Measurements from ENCODE around the gene TMEM185B. TPM values are rescaled to one million over a fixed set of nuclear protein-coding genes. Genes with fewer than 3 reads are reported as not detected.
"Not testable (repeated sequence)": the region's sequence is repeated elsewhere in the genome, so short reads cannot be mapped to it uniquely, and the experiment has no call there.

TMEM185B gene
- 10 to 100 TPM; 23.5 to 25.9 (median 25.0) TPM for polyA plus RNA-seq (ENCODE audit: insufficient read length in 3 of 3)
- long read RNA-seq, donor 1, transcript TMEM185B-201 (1 exons, 2,131 nt), result major isoform, 29 of 29 reads
- long read RNA-seq, donor 1, partial matches to known transcripts, result 0 of 29 reads
- long read RNA-seq, donor 1, other reads (novel, unspliced or antisense), result 0 of 29 reads
- long read RNA-seq, donor 2, transcript TMEM185B-201 (1 exons, 2,131 nt), result major isoform, 24 of 24 reads
- long read RNA-seq, donor 2, partial matches to known transcripts, result 0 of 24 reads
- long read RNA-seq, donor 2, other reads (novel, unspliced or antisense), result 0 of 24 reads
- long read RNA-seq, donor 3, transcript TMEM185B-201 (1 exons, 2,131 nt), result major isoform, 32 of 32 reads
- long read RNA-seq, donor 3, partial matches to known transcripts, result 0 of 32 reads
- long read RNA-seq, donor 3, other reads (novel, unspliced or antisense), result 0 of 32 reads
- long read RNA-seq, donor 4, transcript TMEM185B-201 (1 exons, 2,131 nt), result major isoform, 32 of 32 reads
- long read RNA-seq, donor 4, partial matches to known transcripts, result 0 of 32 reads
- long read RNA-seq, donor 4, other reads (novel, unspliced or antisense), result 0 of 32 reads
- long read RNA-seq, donor 5, result 0 reads
- long read RNA-seq, donor 6, transcript TMEM185B-201 (1 exons, 2,131 nt), result major isoform, 28 of 28 reads
- long read RNA-seq, donor 6, partial matches to known transcripts, result 0 of 28 reads
- long read RNA-seq, donor 6, other reads (novel, unspliced or antisense), result 0 of 28 reads
- long read RNA-seq, donor 7, transcript TMEM185B-201 (1 exons, 2,131 nt), result major isoform, 42 of 42 reads
- long read RNA-seq, donor 7, partial matches to known transcripts, result 0 of 42 reads
- long read RNA-seq, donor 7, other reads (novel, unspliced or antisense), result 0 of 42 reads
- long read RNA-seq, donor 8, transcript TMEM185B-201 (1 exons, 2,131 nt), result major isoform, 49 of 49 reads
- long read RNA-seq, donor 8, partial matches to known transcripts, result 0 of 49 reads
- long read RNA-seq, donor 8, other reads (novel, unspliced or antisense), result 0 of 49 reads
- long read RNA-seq, donor 9, transcript TMEM185B-201 (1 exons, 2,131 nt), result major isoform, 22 of 22 reads
- long read RNA-seq, donor 9, partial matches to known transcripts, result 0 of 22 reads
- long read RNA-seq, donor 9, other reads (novel, unspliced or antisense), result 0 of 22 reads
- long read RNA-seq, donor 10, transcript TMEM185B-201 (1 exons, 2,131 nt), result major isoform, 29 of 29 reads
- long read RNA-seq, donor 10, partial matches to known transcripts, result 0 of 29 reads
- long read RNA-seq, donor 10, other reads (novel, unspliced or antisense), result 0 of 29 reads
- long read RNA-seq, donor 11, transcript TMEM185B-201 (1 exons, 2,131 nt), result major isoform, 18 of 18 reads
- long read RNA-seq, donor 11, partial matches to known transcripts, result 0 of 18 reads
- long read RNA-seq, donor 11, other reads (novel, unspliced or antisense), result 0 of 18 reads
- long read RNA-seq, donor 12, transcript TMEM185B-201 (1 exons, 2,131 nt), result major isoform, 14 of 14 reads
- long read RNA-seq, donor 12, partial matches to known transcripts, result 0 of 14 reads
- long read RNA-seq, donor 12, other reads (novel, unspliced or antisense), result 0 of 14 reads
- long read RNA-seq, donor 13, transcript TMEM185B-201 (1 exons, 2,131 nt), result major isoform, 43 of 43 reads
- long read RNA-seq, donor 13, partial matches to known transcripts, result 0 of 43 reads
- long read RNA-seq, donor 13, other reads (novel, unspliced or antisense), result 0 of 43 reads
- long read RNA-seq, donor 14, transcript TMEM185B-201 (1 exons, 2,131 nt), result major isoform, 22 of 22 reads
- long read RNA-seq, donor 14, partial matches to known transcripts, result 0 of 22 reads
- long read RNA-seq, donor 14, other reads (novel, unspliced or antisense), result 0 of 22 reads
- long read RNA-seq, donor 15, transcript TMEM185B-201 (1 exons, 2,131 nt), result major isoform, 6 of 6 reads
- long read RNA-seq, donor 15, partial matches to known transcripts, result 0 of 6 reads
- long read RNA-seq, donor 15, other reads (novel, unspliced or antisense), result 0 of 6 reads
- long read RNA-seq, donor 16, transcript TMEM185B-201 (1 exons, 2,131 nt), result major isoform, 53 of 53 reads
- long read RNA-seq, donor 16, partial matches to known transcripts, result 0 of 53 reads
- long read RNA-seq, donor 16, other reads (novel, unspliced or antisense), result 0 of 53 reads

DNA sequence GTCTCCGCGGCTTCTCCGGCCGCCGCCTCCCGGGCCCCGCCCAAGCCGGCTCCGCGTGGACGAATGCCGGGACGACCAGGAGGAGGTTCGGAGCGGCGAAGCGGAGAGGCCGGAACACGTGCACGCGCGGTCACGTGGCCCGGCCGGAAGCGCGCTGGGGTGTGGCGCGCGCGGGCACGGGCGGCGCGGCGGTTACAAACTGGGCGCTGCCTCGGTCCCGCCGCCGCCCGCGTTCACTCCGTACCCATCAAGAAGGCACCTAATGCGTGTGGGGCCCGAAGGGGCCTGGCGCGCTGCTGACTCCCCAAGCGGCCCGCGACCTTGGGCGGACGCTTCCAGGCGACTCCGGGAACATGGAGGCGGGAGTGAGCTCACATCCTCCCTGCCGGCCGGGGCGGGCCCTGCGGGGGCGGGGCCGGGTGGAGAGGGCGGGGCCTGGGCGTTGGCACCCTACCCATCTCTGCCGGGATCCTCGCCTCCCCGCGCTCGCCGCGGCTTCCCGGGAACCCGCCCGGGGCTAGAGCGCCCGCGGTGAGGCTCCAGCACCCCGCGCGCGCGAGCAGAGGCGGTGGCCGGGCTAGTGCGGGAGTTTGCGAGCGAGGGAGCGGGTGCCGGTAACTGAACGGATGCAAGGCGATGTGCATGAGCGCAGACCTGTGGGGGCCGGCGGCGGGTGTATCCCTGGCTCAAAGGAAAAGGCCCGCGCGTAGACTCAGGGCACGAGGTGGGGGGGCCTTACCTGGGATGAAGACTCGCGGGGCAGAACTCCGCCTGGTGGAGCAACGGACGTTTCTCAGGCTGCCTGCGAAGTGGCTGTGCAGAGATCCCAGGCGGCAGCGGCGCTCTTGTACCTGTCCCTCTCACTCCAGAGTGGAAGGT, at the start of gene TMEM185B:
Gene TMEM185B, minus strand, starts transcription at position 367 of the 879 bp plus-strand sequence. CDS start 424 bp downstream, outside the sequence.
- DNase-seq (ENCODE audit: extremely low read depth in 1 of 11, low read depth in 9 of 11, low spot score in 4 of 11), result peak in 10 of 11 donors; percentile 59 to 82 (median 73)

DNA sequence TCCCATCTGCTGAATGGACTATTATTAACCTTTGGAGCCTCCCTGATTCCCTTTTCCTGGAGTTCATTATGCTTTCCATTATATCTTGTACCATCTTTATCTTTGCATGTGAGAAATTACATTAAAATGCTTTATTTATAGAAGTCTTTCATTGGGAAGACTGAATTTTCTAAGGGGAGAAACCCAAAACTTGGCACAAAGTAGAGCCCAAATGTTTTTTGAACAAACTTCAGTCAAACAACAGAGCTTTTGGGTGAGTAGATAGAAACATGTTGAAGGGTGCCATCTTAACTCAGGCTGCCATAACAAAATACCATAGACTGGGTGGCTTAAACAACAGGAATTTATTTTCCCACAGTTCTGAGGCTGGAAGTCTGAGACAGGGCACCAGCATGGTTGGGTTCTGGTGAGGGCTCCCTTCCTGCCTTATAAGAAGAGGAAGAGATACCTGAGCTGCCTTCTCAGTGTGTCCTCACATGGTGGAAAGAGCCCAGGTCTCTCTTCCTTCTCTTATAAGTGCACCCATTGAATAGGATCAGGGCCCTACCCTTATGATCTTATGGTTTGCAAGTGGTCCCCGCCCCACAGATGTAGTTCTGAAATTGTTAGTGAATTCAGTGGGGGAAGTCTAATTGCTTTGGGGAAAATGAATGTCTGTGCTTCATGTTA, 48.6 kb upstream of the TMEM185B start:
- DNase-seq (ENCODE audit: extremely low read depth in 1 of 11, low read depth in 9 of 11, low spot score in 4 of 11), result no peak

DNA sequence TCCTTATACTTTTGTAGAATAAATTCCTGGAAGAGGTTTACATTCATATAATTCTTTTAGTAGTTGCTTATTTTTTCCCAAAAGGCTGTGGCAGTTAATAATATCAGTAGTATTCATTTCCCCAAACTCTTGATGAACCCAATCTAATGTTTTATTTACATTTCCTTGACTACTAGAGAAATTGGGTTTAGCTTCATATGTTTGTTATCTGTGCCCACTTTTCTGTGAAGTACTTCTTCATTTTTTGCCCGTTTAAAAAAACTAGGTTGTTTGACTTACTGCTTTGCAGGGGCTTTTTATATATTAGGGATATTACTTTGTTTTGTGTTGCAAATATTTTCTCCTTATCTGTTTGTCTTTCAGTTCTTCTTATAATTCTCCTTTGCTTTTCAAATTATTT, 46.6 kb upstream of the TMEM185B start:
- no peak for DNase-seq (ENCODE audit: extremely low read depth in 1 of 11, low read depth in 9 of 11, low spot score in 4 of 11)

DNA sequence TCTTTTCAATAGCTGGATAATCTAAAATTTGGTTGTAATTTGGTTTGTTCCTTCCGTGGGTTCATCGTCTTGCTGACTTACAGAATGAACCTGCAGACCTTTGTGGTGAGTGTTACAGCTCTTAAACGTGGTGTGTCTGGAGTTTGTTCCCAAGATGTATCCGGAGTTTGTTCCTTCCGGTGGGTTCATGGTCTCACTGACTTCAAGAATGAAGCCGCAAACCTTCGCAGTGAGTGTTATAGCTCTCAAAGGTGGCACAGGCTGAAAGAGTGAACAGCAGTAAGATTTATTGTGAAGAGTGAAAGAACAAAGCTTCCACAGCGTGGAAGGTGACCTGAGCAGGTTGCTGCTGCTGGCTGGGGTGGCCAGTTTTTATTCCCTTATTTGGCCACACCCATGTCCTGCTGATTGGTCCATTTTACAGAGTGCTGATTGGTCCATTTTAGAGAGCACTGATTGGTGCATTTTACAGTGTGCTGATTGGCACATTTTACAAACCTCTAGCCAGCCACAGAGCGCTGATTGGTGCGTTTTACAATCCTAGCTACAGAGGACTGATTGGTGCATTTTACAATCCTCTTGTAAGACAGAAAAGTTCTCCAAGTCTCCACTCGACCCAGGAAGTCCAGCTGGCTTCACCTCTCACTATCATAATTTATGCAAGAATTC, 46.0 kb upstream of the TMEM185B start:
- DNase-seq (ENCODE audit: extremely low read depth in 1 of 11, low read depth in 9 of 11, low spot score in 4 of 11), result no peak

DNA sequence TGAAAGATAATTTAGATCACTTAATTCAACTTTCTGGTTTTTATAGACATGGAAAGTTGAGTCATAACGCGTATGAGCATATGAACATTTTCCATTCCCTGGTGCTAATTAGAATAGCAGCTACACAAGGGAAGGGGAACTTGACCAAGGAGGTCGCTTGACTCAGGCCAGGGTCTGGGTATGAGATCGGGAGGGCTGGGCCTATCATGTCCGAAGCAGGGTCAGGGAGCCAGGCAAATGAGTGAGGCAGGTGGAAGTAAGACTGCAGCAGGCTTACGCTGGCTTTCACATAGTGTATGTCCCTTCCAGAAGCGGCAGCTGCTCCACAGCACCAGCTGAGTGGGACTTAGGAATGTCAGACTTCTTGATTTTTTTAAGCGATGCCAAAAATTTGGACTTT, 44.1 kb upstream of the TMEM185B start:
- DNase-seq (ENCODE audit: extremely low read depth in 1 of 11, low read depth in 9 of 11, low spot score in 4 of 11), result no peak

DNA sequence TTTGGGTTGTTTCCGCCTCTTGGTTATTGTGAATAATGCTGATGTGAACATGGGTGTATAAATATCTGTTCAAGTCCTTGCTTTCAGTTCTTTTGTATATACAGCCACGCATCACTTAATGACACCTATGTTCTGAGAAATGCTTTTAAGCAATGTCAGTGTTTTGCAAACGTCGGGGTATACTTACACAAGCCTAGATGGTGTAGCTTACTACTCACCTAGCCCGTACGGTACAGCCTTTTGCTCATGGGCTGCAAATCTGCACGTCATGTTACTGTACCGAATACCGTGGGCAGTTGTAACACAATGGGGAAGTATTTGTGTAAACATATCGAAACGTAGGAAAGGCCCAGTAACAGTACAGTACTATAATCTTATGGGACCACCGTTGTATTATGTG, 41.8 kb upstream of the TMEM185B start:
- no peak for DNase-seq (ENCODE audit: extremely low read depth in 1 of 11, low read depth in 9 of 11, low spot score in 4 of 11)

DNA sequence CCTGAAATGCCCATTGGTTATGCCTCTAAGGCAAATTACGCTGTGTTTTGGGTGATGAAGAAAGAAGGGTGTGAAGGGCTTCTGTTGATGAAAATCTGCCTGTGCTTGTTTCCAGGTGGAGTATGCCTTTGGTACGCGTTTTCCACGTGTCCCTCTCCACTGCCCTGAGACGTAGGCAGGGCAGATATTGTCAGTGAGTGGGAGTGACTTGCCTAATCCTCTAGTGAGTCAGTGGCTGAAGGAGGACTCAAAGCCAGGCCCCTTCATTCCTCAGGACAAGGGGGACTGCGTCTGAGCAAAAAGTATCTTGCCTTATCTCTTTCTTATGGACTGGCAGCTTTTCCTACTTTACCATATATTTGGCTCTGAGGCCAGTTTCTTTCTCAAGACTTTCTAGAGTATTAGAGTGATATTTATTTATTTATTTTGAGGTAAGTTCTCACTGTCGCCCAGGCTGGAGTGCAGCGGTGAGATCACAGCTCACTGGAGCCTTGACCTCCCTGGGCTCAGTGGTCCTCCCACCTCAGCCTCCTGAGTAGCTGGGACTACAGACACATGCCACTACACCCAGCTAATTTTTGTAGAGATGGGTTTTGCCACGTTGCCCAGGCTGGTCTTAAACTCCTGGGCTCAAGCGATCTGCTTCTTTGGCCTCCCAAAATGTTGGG, 39.7 kb upstream of the TMEM185B start:
- no peak for DNase-seq (ENCODE audit: extremely low read depth in 1 of 11, low read depth in 9 of 11, low spot score in 4 of 11)

DNA sequence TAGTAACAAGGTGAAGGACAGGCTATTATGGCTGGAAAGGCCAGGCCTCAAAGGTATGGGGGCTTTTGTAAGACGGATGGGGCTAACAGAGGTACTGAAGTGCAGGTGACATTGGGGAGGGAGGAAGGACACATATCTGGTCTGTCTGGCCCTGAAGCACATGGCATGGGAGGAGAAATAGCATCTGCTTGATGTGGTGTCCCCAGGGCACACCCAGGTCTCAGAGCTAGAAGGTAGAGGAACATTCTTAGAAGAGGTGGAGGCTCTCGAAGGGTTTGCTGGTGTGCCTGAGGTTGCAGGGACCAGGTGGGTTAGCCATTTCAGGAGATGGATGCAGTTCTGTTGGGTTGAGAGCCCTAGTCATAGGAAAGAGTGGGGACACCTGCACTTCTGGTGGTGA, 39.0 kb upstream of the TMEM185B start:
- DNase-seq (ENCODE audit: extremely low read depth in 1 of 11, low read depth in 9 of 11, low spot score in 4 of 11), result no peak

DNA sequence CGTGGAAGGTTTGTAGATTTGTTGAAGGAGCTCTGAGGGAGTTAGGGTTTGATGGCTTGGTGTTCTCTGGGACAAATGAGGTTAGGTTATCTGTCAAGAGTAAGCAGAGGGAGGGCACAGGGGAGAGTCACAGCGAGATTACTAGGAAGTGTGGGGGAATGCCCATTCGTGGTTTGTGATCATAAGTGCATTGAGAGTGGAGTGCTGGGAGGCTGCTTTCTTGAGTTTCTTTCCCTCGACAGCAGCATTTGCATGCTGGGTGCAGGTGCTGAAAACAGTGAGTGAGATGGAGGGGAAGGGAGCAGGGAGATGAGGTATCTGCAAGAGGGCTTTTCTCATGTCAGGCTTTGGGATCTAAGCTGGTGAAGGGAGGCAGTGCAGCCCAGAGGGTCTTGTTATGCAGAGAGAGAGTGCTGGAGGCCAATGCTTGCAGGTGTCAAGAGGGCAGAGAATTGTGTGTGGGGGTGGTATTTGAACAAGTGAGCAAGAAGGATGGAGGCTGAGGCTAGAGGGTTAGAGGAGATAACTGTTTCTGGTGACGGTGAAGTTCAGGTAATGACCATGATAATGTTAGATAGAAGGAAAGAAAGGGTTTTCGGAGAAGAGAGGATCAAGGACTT, 38.3 kb upstream of the TMEM185B start:
- DNase-seq (ENCODE audit: extremely low read depth in 1 of 11, low read depth in 9 of 11, low spot score in 4 of 11), result no peak

DNA sequence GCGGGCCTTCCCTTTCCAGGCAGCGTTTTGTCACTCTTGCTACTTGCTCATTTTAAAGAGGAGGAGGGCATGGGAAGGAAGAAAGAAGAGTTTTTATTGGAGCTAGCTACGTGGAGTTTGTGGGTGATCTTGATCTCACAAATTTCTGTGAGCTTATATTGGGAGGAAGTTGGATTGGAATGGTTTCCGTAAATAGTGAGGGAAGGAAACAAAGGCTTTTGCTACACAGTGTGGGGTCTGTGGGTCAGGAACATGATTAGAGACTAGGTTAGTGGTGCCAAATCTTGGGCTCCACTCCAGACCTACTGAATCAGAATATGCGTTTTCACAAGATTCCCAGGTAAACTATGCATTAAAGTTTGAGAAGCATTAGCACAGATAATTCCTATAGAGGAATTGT, 37.5 kb upstream of the TMEM185B start:
- no peak for DNase-seq (ENCODE audit: extremely low read depth in 1 of 11, low read depth in 9 of 11, low spot score in 4 of 11)

DNA sequence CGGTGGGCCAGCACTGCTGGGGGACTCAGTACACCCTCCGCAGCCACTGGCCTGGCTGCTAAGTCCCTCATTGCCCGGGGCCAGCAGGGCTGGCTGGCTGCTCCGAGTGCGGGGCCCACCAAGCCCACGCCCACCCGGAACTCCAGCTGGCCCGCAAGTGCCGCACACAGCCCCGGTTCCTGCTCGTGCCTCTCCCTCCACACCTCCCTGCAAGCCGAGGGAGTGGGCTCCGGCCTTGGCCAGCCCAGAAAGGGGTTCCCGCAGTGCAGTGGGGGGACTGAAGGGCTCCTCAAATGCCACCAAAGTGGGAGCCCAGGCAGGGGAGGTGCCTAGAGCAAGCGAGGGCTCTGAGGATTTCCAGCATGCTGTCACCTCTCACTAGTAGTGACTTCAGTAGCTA, 36.7 kb upstream of the TMEM185B start:
- not testable (repeated sequence) for DNase-seq (ENCODE audit: extremely low read depth in 1 of 11, low read depth in 9 of 11, low spot score in 4 of 11)

DNA sequence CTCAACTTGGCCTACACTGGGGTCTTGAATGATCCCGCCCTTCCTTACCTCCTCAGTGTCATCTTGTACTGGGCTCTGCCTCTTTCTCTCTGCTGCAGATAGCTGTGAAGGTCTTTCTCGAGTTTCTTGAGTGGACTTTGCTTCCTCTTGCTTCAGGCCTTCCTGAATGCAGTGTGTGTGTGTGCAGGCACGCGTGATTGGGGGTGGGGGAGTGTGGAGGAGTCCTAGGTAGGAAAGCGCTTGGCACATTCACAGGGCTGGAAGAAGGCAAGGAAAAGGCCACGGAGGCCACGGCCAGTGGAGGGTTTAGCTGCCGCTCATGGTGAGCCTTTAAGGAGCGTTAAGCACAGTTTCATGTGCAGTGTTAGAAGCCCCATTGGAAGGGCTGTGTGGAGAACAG, 35.0 kb upstream of the TMEM185B start:
- DNase-seq (ENCODE audit: extremely low read depth in 1 of 11, low read depth in 9 of 11, low spot score in 4 of 11), result peak in 1 of 11 donors; percentile 37

DNA sequence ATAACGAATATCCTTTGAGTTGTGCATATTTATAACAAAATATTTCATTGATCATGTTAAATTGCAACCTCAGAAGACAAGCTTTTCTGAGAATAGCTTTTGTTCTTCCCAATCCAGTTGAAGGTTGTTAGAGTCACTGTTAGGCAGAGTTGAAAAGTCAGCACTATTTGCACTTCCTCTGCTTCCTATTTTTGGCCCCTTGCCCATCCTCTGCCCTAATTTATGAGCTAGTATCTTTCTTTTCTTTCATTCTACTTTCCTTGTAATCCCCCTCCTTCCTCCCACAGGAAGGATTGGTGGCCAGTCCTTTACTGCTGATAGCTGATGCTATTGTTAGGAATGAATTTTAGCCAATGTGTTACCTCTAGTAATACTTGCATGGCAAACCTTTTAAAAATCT, 34.3 kb upstream of the TMEM185B start:
- no peak for DNase-seq (ENCODE audit: extremely low read depth in 1 of 11, low read depth in 9 of 11, low spot score in 4 of 11)

DNA sequence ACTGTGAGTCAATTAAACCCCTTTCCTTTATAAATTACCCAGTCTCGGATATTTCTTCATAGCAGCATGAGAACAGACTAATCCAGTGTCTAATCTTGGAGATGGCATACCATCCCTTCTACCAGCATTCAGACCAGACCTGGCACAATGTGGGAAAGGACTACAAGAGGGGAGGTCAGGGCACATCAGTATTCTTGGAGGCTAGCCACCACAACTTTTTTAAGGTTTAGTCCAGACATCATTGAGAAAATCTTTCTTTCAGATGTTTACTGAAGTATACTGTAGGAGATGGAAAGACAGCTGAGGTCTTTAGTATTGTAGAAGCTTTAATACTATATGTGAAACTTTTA, 33.4 kb upstream of the TMEM185B start:
- no peak for DNase-seq (ENCODE audit: extremely low read depth in 1 of 11, low read depth in 9 of 11, low spot score in 4 of 11)
